Esophagus (tissue), 2 donors: ENCODE data around the gene AGAP1. TPM values are rescaled to one million over a fixed set of nuclear protein-coding genes. Genes with fewer than 3 reads are reported as not detected.

Source experiments
- H3K27ac ChIP-seq, 2 donors: one replicate each; pipeline ENCODE4 v1.5.1; 2013; ENCODE audit warnings: low read depth in 2 of 2, mild to moderate bottlenecking in 2 of 2, inconsistent platforms in 1 of 2, low read length in 1 of 2, moderate library complexity in 1 of 2
- H3K27me3 ChIP-seq, 2 donors: one replicate each; pipeline ENCODE4 v1.6.1; 2013; ENCODE audit warnings: low read length in 2 of 2, control low read depth in 1 of 2, mild to moderate bottlenecking in 1 of 2; ENCODE audit not compliant: insufficient read depth in 2 of 2, control insufficient read depth in 1 of 2
- H3K36me3 ChIP-seq, 2 donors: one replicate each; pipeline ENCODE4 v1.6.1; 2013; ENCODE audit warnings: low read length in 1 of 2; ENCODE audit not compliant: control insufficient read depth in 2 of 2, insufficient read depth in 2 of 2
- H3K4me1 ChIP-seq, 2 donors: one replicate each; pipeline ENCODE4 v1.6.1; 2013; ENCODE audit warnings: low read length in 1 of 2; ENCODE audit not compliant: control insufficient read depth in 2 of 2, insufficient read depth in 2 of 2
- H3K4me3 ChIP-seq, 2 donors: one replicate each; pipeline ENCODE4 v1.5.1; 2013; ENCODE audit warnings: low read length in 2 of 2, mild to moderate bottlenecking in 2 of 2, low read depth in 1 of 2, moderate library complexity in 1 of 2
- H3K9me3 ChIP-seq, 2 donors: one replicate each; pipeline ENCODE4 v1.6.1; 2013; ENCODE audit warnings: mild to moderate bottlenecking in 2 of 2, low read depth in 1 of 2, low read length in 1 of 2, moderate library complexity in 1 of 2; ENCODE audit not compliant: control insufficient read depth in 2 of 2, insufficient read depth in 1 of 2
- WGBS, 2 donors: extraction: QIAGEN DNeasy Blood & Tissue Kit; methylation state at CpG; one replicate each; pipeline ENCODE4 v1.1.7; 2013; 5-methylcytosine and 5-hydroxymethylcytosine counted together
- polyA plus RNA-seq, 2 donors: library from polyadenylated mRNA; stranded (reverse); fragments of 200-250 nt; gene quantifications; one replicate each; pipeline ENCODE4 v1.2.3, GENCODE V29; 2013
- donor health status: healthy with polysubstance abuse.
- donor health status: Bipolar disorder and iron deficiency.

AGAP1 gene
- polyA plus RNA-seq, 2 donors, result 4.9 TPM

DNA sequence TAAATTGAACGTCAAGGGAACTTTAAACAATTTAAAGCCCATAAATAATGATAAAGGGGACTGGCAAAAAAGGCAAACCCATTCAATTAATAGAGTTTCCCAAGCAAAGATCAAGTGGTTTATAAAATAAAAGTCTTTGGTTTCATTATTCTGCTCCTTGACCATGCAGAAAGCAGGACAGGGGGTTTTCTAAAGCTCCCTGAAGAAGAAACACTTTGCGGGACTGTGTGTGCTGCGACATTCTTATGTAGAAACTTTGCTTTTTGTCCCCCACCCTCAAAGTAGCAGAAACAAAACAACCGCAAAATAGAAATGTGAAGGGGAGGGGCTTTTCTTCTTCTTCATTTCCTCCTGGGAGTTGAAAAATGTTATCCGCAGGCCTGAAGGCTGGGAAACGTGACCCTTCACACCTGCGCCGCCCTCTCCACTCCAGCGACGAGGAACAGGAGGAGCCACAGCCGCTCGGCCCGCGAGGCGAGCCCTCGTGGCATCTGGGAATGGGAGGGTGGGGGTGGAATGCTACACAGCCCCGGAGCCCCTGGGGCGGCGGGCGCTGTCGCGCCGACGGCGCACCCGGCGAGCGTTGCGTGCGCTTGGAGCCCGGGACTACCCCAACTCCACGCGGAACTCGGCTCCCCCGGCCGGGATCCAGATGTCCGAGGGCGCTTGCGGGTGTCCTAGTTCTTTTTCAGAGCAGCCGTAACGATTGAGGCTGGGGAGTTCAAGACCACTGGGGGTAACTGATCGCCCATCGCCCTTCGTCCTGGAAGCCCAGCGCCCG is 678.6 kb downstream of the AGAP1 start:
- Histone ChIP-seq H3K27ac (no peak overlapping the region), H3K4me1 (peaks cover 13 to 15% of the 10 kb centered on the region in 2 donors)
- WGBS, 2 donors, result 7 to 8% methylated on average over 46 of the region's 46 CpGs

DNA sequence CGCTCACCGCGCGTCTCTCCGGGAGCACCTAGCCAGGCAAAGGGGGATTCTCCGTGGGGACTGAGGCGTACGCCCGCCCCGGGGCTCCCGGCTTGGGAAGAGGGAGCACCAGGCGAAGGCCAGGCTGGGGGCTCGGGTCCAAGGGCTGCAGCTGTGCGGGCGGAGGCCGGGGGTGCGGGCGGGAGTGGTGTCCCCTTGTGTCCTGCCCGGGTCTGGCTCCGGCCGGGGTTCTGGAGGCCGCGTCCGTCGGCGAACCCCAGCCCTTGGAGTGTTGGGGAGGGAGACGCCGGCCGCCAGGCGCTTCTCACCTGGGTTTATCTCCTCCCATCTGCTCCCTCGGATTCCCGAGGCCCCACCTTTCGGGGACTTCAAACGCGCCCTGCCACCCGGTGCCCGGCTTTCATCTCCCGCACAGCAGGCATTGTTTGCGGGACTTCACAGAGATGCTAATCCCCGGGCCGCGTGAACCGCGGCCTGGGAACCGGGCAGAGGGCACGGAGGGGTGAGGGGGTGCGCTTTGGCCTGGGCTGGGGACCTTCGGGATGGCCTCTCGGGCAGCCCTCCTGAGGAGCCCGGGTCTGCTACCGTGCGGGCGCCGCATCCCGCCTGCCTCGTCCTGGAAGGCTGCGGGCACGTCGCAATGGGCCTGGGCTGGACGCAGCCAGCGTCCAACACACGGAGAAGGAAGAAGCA is 679.3 kb downstream of the AGAP1 start:
- Histone ChIP-seq H3K27me3 (peaks cover 16 to 47% of the 10 kb centered on the region in 2 donors), H3K27ac (no peak overlapping the region), H3K4me1 (peaks cover 8 to 10% of the 10 kb centered on the region in 2 donors), H3K9me3 (peaks cover 5 to 12% of the 10 kb centered on the region in 2 donors), H3K36me3 (no peaks in the 10 kb centered on the region), H3K4me3 (no peak overlapping the region)
- WGBS, 2 donors, result 7% methylated on average over 54 to 62 of the region's 62 CpGs

More for the DNA sequence above, 678.6 kb downstream of the AGAP1 start:
- H3K4me3 ChIP-seq, result no peak overlapping the region
- H3K9me3 ChIP-seq, result peaks cover 5 to 12% of the 10 kb centered on the region in 2 donors
- no peaks in the 10 kb centered on the region for H3K36me3 ChIP-seq
- H3K27me3 ChIP-seq, result peaks cover 16 to 52% of the 10 kb centered on the region in 2 donors

DNA sequence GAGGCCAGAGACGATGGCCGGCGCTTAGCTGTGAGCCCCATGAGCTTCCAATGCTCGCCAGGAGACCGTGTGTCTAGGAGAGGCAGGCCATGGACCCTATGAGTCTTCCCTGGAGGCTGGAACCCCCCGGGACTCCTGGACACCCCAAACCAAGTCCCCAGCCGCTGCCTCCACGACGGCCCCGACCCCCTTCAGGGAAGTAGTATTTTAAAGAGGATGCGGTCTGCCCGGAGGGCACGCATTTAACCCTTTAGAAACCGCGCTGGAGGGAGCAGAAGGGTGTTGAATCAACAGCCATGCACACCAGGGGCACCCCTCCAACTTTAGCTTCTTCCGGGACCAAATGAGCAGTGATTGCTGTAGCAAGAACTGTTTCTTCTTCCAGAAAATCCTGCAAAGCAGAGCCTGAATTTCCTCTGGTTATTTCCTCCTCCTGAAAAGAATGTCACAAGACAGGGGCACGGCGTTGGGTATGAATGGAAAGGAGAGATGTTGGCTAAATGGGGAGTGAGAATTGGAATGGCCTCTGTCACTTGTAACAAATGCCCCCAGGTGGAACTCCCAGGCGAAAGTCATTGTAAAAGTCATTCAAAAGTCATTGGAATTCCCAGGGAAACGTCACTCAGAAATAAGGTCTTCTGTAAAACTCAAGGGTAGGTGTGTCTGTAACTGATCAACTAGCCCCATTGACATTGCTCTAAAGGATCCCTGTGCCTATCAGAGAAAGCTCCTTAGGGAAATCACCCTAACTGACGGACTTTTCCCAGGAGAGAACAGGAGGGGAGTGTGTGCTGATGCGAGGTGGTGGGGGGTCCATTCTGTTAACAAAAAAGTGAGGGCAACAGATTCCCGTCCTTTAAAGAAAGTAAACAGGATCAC is 680.1 kb downstream of the AGAP1 start:
- WGBS, 2 donors, result 10 to 15% methylated on average over 23 of the region's 23 CpGs
- peaks cover 5 to 10% of the 10 kb centered on the region in 2 donors for H3K4me1 ChIP-seq
- H3K27ac ChIP-seq, result no peak overlapping the region
- no peak overlapping the region for H3K4me3 ChIP-seq
- peaks cover 12 to 42% of the 10 kb centered on the region in 2 donors for H3K27me3 ChIP-seq
- no peaks in the 10 kb centered on the region for H3K36me3 ChIP-seq
- H3K9me3 ChIP-seq, result peaks cover 0 to 8% of the 10 kb centered on the region in 2 donors

DNA sequence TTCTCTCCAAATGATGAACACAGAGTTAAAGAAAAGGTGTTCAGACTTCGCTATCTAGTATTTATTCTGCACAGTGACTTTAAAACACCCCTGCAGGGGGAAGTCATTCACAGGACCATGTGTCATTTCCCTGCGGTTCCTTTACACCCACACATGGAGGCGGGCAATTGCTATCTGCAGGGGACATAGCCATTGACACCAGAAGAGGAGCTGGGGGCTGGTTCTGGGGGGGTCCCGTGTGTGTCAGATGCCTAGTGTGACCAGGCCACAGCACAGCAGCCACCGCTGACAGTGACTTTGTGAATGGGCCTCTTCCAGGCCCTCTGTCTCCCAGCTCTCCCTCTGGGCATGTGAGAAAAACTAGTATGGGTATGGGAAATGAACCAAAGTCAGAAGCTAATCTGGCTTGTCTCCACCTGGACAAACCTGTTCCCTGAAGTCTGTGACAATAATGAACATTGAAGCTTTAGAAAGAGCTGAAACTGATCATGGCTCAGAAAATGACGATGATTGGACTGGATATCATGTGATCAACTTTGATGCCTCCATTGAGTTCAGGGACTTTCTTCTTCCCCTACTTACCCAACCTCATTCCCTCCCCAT is 681.8 kb downstream of the AGAP1 start:
- no peak overlapping the region for H3K27ac ChIP-seq
- peaks cover 0 to 7% of the 10 kb centered on the region in 2 donors for H3K9me3 ChIP-seq
- H3K27me3 ChIP-seq, result peaks cover 6 to 37% of the 10 kb centered on the region in 2 donors
- WGBS, 2 donors, result 38 to 46% methylated on average over 6 of the region's 6 CpGs
- H3K4me1 ChIP-seq, result peaks cover 5 to 6% of the 10 kb centered on the region in 2 donors
- H3K36me3 ChIP-seq, result no peaks in the 10 kb centered on the region
- no peak overlapping the region for H3K4me3 ChIP-seq

DNA sequence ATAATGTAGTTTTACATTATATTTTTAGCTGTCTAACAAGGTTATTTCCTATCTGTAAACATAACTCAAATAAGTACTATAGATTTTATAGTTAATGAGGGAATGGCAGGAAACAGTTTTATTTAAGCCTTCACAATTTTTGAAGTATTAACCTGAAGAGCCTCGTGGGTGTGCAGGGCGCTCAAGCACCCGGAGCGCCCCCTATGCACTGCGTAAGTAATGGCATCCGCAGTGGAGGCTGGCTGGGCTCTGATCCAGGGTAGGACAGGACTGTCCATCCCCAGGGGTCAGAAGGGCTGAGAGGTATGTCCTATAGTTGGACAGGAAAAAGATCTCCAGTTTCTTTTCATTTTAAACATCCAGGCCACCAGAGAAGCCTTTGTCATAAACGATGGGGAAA is 682.6 kb downstream of the AGAP1 start:
- 9 to 18% methylated on average over 7 of the region's 7 CpGs for WGBS, 2 donors
- Histone ChIP-seq H3K36me3 (no peaks in the 10 kb centered on the region), H3K4me3 (no peak overlapping the region), H3K27me3 (peaks cover 3 to 31% of the 10 kb centered on the region in 2 donors), H3K27ac (no peak overlapping the region), H3K4me1 (peaks cover 5 to 6% of the 10 kb centered on the region in 2 donors), H3K9me3 (peaks cover 0 to 7% of the 10 kb centered on the region in 2 donors)

DNA sequence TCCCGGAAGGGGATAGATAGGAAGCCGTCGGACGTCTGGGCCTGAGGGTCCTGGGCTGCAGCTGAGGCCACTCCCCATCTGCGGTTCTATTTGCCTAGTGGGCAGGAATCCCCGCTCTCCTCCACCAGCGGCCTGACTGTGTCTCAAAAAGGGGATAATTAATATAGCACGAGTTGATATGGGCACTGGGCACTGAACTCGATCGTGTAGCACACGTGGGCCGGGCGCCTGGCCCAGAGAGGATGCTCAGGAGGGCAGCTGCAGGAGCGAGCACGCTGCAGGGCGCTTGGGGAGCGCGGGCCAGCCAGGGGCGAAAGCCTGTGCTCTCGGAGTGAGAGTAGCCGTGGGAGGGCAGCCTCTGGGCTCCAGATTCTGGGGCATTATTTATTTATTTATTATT is 683.1 kb downstream of the AGAP1 start:
- H3K27ac ChIP-seq, result no peak overlapping the region
- no peaks in the 10 kb centered on the region for H3K36me3 ChIP-seq
- no peak overlapping the region for H3K4me3 ChIP-seq
- peaks cover 3 to 31% of the 10 kb centered on the region in 2 donors for H3K27me3 ChIP-seq
- H3K9me3 ChIP-seq, result peaks cover 0 to 7% of the 10 kb centered on the region in 2 donors
- peaks cover 5 to 6% of the 10 kb centered on the region in 2 donors for H3K4me1 ChIP-seq
- 55 to 57% methylated on average over 21 of the region's 21 CpGs for WGBS, 2 donors

DNA sequence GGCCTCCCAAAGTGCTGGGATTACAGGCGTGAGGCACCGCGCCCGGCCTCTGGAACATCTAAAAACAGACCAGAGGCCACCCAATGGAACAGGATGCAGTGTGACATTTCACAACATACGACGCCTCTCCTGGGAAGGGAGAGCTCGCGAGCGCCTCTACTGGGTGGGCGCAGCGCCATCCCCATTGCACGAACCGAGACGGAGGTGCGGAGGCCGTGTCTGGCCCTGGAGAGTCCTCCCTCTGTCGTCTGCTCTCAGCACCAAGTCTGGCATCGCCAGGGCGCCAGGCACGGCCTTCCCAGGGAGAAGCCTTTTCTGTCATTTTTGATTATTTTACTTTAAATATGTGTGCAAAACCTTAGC is 683.7 kb downstream of the AGAP1 start:
- H3K4me3 ChIP-seq, result no peak overlapping the region
- peaks cover 0 to 6% of the 10 kb centered on the region in 2 donors for H3K9me3 ChIP-seq
- 11 to 13% methylated on average over 20 of the region's 20 CpGs for WGBS, 2 donors
- H3K27me3 ChIP-seq, result peaks cover 3 to 27% of the 10 kb centered on the region in 2 donors
- H3K36me3 ChIP-seq, result no peaks in the 10 kb centered on the region
- H3K27ac ChIP-seq, result no peak overlapping the region
- H3K4me1 ChIP-seq, result peaks cover 4 to 6% of the 10 kb centered on the region in 2 donors

DNA sequence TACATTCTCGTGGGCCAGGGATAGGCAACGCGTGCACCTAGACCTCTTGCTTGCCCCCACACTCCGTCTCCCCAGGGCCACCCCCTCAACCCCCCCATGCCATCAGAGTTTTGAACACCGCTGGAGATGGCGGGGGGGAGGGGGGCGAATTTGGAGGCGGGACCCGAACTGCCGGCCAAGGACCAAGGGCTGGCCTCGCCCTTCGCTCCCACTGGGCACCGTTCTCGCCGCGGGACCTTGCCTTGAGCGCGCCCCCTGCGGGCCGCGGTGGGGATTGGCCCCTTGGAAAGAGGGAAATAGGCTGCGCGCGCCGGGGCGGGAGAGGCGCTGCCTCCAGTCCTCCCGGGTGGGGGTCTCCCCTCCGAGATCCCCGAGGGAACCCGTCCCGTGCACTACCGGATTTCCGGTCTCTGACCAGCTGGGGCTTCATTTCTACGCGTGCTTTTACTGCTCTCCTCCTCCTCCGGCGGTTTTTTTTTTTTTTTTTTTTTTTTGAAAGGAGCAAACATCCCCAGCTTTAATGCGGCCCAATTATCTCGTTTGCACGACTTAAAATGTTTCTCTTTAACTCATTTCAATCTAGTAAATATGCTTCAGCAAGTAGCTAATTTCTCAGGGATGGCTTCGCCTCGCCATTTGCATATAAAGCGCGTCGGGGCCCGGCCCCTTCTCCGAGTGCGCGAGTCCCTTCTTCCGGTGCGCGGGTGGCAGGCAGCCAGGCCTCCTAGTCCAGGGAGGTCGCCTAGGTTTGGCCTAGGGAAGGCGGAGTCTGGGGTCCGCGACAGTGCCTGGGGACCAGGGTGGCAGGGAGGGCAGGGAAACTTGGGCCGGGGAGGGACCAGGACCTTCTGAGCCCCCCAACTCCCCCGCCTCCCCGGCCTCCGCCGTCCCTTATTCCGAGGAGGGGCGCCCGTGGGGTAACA is 684.4 kb downstream of the AGAP1 start:
- 5% methylated on average over 63 to 65 of the region's 65 CpGs for WGBS, 2 donors
- peaks cover 3 to 21% of the 10 kb centered on the region in 2 donors for H3K27me3 ChIP-seq

More for the DNA sequence above, 684.4 kb downstream of the AGAP1 start:
- H3K4me3 ChIP-seq, result peak overlapping the region in 1 of 2 donors; percentile 23
- peaks cover 0 to 3% of the 10 kb centered on the region in 2 donors for H3K9me3 ChIP-seq
- no peak overlapping the region for H3K27ac ChIP-seq
- peaks cover 3 to 4% of the 10 kb centered on the region in 2 donors for H3K4me1 ChIP-seq
- no peaks in the 10 kb centered on the region for H3K36me3 ChIP-seq
